ENCODE data around the gene STAG1. TPM values are rescaled to one million over a fixed set of nuclear protein-coding genes. Genes with fewer than 3 reads are reported as not detected.

STAG1 gene
- total RNA-seq, 4 donors from 2014 or later: 32.6 to 44.0 (median 40.5) TPM

- intact Hi-C loops (cut with DNase I): no loop called here
- TF ChIP-seq POLR2AphosphoS5 (IDR thresholded peaks at IDR 0.05) (no peak), CTCF (IDR thresholded peaks at IDR 0.05) (no peak), POLR2A (IDR thresholded peaks at IDR 0.05; ENCODE audit: low read depth) (no peak), EP300 (IDR thresholded peaks at IDR 0.05) (no peak)
- Histone ChIP-seq H3K36me3 (peaks cover 0 to 17% (median 0%) of the 10 kb centered on the region in 4 donors), H3K4me3 (no peak overlapping the region), H3K9me3 (no peaks in the 10 kb centered on the region), H3K4me1 (peaks cover 0 to 8% (median 2%) of the 10 kb centered on the region in 4 donors), H3K27ac (replicated peaks in 1 of 4) (no peak overlapping the region), H3K27me3 (no peaks in the 10 kb centered on the region)
- DNase-seq (ENCODE audit: extremely low spot score): no peak
- 77% methylated on average over 3 of the region's 3 CpGs for WGBS
These were observed 43.7 kb downstream of the STAG1 start for GRCh38 chr3:136708333-136708985.

GRCh38 chr3:136703429-136703828 lies 48.7 kb downstream of the STAG1 start:
- Histone ChIP-seq H3K9me3 (no peaks in the 10 kb centered on the region), H3K27me3 (no peaks in the 10 kb centered on the region), H3K36me3 (no peaks in the 10 kb centered on the region), H3K4me3 (no peak overlapping the region), H3K27ac (replicated peaks in 1 of 4) (no peak overlapping the region), H3K4me1 (peaks cover 4 to 22% (median 14%) of the 10 kb centered on the region in 4 donors)
- WGBS: 92% methylated on average over 4 of the region's 4 CpGs
- no peak for TF ChIP-seq POLR2AphosphoS5 (IDR thresholded peaks at IDR 0.05)
- TF ChIP-seq CTCF (IDR thresholded peaks at IDR 0.05): no peak
- no peak for TF ChIP-seq POLR2A (IDR thresholded peaks at IDR 0.05; ENCODE audit: low read depth)
- no peak for TF ChIP-seq EP300 (IDR thresholded peaks at IDR 0.05)
- DNase-seq (ENCODE audit: extremely low spot score): no peak
- intact Hi-C loops (cut with DNase I): no loop called here

- intact Hi-C loops (cut with DNase I): no loop called here
- Histone ChIP-seq H3K27ac (replicated peaks in 1 of 4) (no peak overlapping the region), H3K27me3 (no peaks in the 10 kb centered on the region), H3K4me1 (peaks cover 4 to 26% (median 20%) of the 10 kb centered on the region in 4 donors), H3K9me3 (no peaks in the 10 kb centered on the region), H3K4me3 (no peak overlapping the region), H3K36me3 (no peaks in the 10 kb centered on the region)
- WGBS: 79% methylated on average over 5 of the region's 5 CpGs
- DNase-seq (ENCODE audit: extremely low spot score): no peak
- TF ChIP-seq EP300 (IDR thresholded peaks at IDR 0.05) (no peak), POLR2A (IDR thresholded peaks at IDR 0.05; ENCODE audit: low read depth) (no peak), POLR2AphosphoS5 (IDR thresholded peaks at IDR 0.05) (no peak), CTCF (IDR thresholded peaks at IDR 0.05) (no peak)
These were observed 52.8 kb downstream of the STAG1 start for GRCh38 chr3:136699271-136699828.

GRCh38 chr3:136698361-136698760 lies 53.8 kb downstream of the STAG1 start:
- no peak for DNase-seq (ENCODE audit: extremely low spot score)
- WGBS: 74% methylated on average over 3 of the region's 3 CpGs
- Histone ChIP-seq H3K4me1 (peaks cover 4 to 26% (median 21%) of the 10 kb centered on the region in 4 donors), H3K27me3 (no peaks in the 10 kb centered on the region), H3K36me3 (no peaks in the 10 kb centered on the region), H3K9me3 (no peaks in the 10 kb centered on the region), H3K4me3 (no peak overlapping the region), H3K27ac (replicated peaks in 1 of 4) (no peak overlapping the region)
- intact Hi-C loops (cut with DNase I): no loop called here
- TF ChIP-seq EP300 (IDR thresholded peaks at IDR 0.05) (no peak), POLR2AphosphoS5 (IDR thresholded peaks at IDR 0.05) (no peak), POLR2A (IDR thresholded peaks at IDR 0.05; ENCODE audit: low read depth) (no peak), CTCF (IDR thresholded peaks at IDR 0.05) (no peak)

Data from esophagus muscularis mucosa (tissue), 4 donors.